ENCODE results near the gene SCARB1.
A peak's percentile ranks its signal among the peaks of the same experiment; 100 is the strongest.

Gene SCARB1

GRCh38 chr12:124779161-124780141 lies 84.2 kb downstream of the SCARB1 start:
- TF ChIP-seq ZFHX2 (tag by site-specific recombination; conservative IDR thresholded peaks at IDR 0.05) (peak; percentile 97), ZNF600 (tag by site-specific recombination; IDR thresholded peaks at IDR 0.05) (0 out of 2 replicates have a peak, but pooled peaks have one; percentile 28), EGR2 (tag by site-specific recombination; IDR thresholded peaks at IDR 0.05; ENCODE audit: low read depth) (peak; percentile 94), HIC1 (tag by site-specific recombination; IDR thresholded peaks at IDR 0.05) (no peak)
- ChIA-PET CTCF (interaction anchor here (0.7 to 1.5 kb wide), 2 partner anchors 127 to 1933 kb away, joined by 3 to 5 read pairs; no protein-coding TSS in a partner anchor), POLR2A (no interaction called here)
- H3K36me3 ChIP-seq (ENCODE audit: control insufficient read depth in 2 of 2, insufficient read depth in 1 of 2, low read length in 2 of 2), result peaks cover 0 to 7% of the 10 kb centered on the region in 2 experiments; a peak in 2 of 3 replicates
- H3K4me1 ChIP-seq (ENCODE audit: control insufficient read depth, insufficient read depth, low read length), result no peaks in the 10 kb centered on the region
- H3K9me3 ChIP-seq (ENCODE audit: control insufficient read depth, insufficient read depth, low read depth, low read length), result no peaks in the 10 kb centered on the region
- no peak overlapping the region for H3K27ac ChIP-seq (ENCODE audit: extremely low read depth, low read depth, low read length)
- H3K4me3 ChIP-seq (ENCODE audit: low read depth, low read length), result no peak overlapping the region

DNA sequence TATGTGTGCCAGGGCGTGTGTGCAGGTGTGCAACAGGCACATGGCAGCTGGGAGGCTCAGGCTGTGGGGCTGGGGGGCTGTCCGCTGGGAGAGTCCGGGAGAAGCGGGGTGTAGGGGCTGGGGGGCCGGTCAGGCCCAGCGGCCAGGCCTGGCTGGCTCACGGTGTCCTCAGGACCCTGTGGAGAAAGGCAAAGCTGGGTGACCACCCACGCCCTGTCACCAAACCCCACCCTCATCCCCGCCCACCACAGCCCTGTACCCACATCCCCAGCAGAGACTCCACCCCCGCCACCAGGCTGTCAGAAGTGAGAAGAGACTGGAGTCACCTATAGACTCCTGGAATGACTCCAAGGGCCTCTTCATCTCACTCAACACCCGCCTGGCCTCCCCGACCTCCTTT lies 85.3 kb downstream of the SCARB1 start:
- Histone ChIP-seq H3K4me3 (ENCODE audit: low read depth, low read length) (no peak overlapping the region), H3K9me3 (ENCODE audit: control insufficient read depth, insufficient read depth, low read depth, low read length) (no peaks in the 10 kb centered on the region), H3K36me3 (ENCODE audit: control insufficient read depth in 2 of 2, insufficient read depth in 1 of 2, low read length in 2 of 2) (no peaks in the 10 kb centered on the region; a peak in 1 of 3 replicates), H3K27ac (ENCODE audit: extremely low read depth, low read depth, low read length) (no peak overlapping the region), H3K4me1 (ENCODE audit: control insufficient read depth, insufficient read depth, low read length) (no peaks in the 10 kb centered on the region)
- POLR2A ChIA-PET, result no interaction called here
- CTCF ChIA-PET, result interaction anchor here (1.1 to 1.7 kb wide), 3 partner anchors 9 to 128 kb away, joined by 3 to 4 read pairs (median 3); no protein-coding TSS in a partner anchor
- TF ChIP-seq ZFHX2 (tag by site-specific recombination; conservative IDR thresholded peaks at IDR 0.05), result peak; percentile 66
- peak; percentile 74 for TF ChIP-seq KLF1 (tag by site-specific recombination; IDR thresholded peaks at IDR 0.05)
- peak; percentile 38; the same call in 1 of the 2 replicates for TF ChIP-seq SCRT2 (tag by site-specific recombination; IDR thresholded peaks at IDR 0.05)
- TF ChIP-seq ZNF121 (tag by site-specific recombination; IDR thresholded peaks at IDR 0.05), result no peak
- 0 out of 2 replicates have a peak, but pooled peaks have one; percentile 33 for TF ChIP-seq EGR2 (tag by site-specific recombination; IDR thresholded peaks at IDR 0.05; ENCODE audit: low read depth)

DNA sequence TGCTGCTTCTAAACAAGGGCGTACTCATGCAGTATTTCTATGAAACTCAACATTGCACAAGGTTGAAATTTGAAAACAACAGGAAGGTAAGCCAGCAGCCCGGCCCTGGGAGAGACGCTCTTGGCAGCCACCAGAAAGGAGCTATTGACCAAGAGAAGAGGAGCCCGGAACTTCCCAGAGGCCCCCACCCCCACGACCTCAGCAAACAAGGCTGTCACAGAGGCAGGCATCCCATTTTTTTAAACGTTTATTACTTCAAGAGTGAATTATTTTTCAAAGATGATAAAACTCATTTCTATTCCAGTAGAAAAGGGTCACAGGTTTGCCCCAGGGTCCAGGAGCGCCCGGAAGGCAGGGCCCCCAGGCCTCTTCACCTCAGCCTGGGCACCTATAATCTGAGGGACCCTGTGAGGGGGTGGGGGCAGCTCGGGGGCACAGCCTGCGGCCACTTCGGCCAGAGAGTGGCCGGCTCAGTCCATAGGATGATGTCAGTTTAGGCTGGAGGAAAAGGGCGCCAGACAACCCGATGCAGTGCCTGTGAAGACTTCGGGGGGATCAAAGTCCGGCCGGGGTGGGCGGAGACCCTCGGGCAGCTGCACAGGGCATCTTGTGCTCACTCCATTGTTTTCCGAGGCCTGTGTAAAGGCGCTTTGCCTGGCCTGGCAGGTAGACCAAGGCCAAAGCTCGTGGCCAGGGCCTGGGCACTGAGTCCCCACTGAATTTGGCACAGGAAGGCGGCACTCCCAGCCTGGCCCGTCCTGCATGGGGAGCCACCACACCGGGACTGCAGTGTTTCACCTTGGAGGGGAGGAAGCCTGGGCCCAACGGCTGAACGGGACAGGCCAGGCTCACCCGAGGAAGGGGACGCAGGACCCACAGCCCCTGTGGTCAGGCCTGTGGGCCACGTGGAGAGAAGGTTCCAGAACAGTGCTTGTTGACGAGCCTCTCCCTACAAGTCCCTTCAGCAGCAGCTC lies 86.0 kb downstream of the SCARB1 start:
- ChIA-PET POLR2A (interaction anchor here (0.6 kb wide), 1 partner anchor 1066 kb away, joined by 3 read pairs; the partner anchor contains the start of gene ATP6V0A2), CTCF (interaction anchor here (0.5 to 1.7 kb wide), 5 partner anchors 10 to 577 kb away, joined by 3 to 4 read pairs (median 3); no protein-coding TSS in a partner anchor)
- no peak overlapping the region for H3K27ac ChIP-seq (ENCODE audit: extremely low read depth, low read depth, low read length)
- no peaks in the 10 kb centered on the region for H3K4me1 ChIP-seq (ENCODE audit: control insufficient read depth, insufficient read depth, low read length)
- no peak overlapping the region for H3K4me3 ChIP-seq (ENCODE audit: low read depth, low read length)
- H3K36me3 ChIP-seq (ENCODE audit: control insufficient read depth in 2 of 2, insufficient read depth in 1 of 2, low read length in 2 of 2), result no peaks in the 10 kb centered on the region; a peak in 1 of 3 replicates
- H3K9me3 ChIP-seq (ENCODE audit: control insufficient read depth, insufficient read depth, low read depth, low read length), result no peaks in the 10 kb centered on the region
- TF ChIP-seq PBX3 (CRISPR knock-in tag; IDR thresholded peaks at IDR 0.05) (no peak), YY1 (tag by site-specific recombination; IDR thresholded peaks at IDR 0.05) (no peak), ZNF48 (tag by site-specific recombination; IDR thresholded peaks at IDR 0.05) (no peak), ZBTB8A (tag by site-specific recombination; IDR thresholded peaks at IDR 0.05) (no peak), ZNF169 (tag by site-specific recombination; IDR thresholded peaks at IDR 0.05) (no peak), GLIS1 (tag by site-specific recombination; IDR thresholded peaks at IDR 0.05) (no peak), ZIC2 (tag by site-specific recombination; IDR thresholded peaks at IDR 0.05) (no peak), HOXC10 (CRISPR knock-in tag; IDR thresholded peaks at IDR 0.05) (no peak), ZNF530 (tag by site-specific recombination; IDR thresholded peaks at IDR 0.05; ENCODE audit: low read depth) (no peak), ZNF280C (tag by site-specific recombination; IDR thresholded peaks at IDR 0.05) (no peak)
- TF ChIP-seq, protein P1, sequence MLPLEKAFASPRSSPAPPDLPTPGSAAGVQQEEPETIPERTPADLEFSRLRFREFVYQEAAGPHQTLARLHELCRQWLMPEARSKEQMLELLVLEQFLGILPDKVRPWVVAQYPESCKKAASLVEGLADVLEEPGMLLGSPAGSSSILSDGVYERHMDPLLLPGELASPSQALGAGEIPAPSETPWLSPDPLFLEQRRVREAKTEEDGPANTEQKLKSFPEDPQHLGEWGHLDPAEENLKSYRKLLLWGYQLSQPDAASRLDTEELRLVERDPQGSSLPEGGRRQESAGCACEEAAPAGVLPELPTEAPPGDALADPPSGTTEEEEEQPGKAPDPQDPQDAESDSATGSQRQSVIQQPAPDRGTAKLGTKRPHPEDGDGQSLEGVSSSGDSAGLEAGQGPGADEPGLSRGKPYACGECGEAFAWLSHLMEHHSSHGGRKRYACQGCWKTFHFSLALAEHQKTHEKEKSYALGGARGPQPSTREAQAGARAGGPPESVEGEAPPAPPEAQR (tag by site-specific recombination; IDR thresholded peaks at IDR 0.05), result no peak
- TF ChIP-seq, protein P2, sequence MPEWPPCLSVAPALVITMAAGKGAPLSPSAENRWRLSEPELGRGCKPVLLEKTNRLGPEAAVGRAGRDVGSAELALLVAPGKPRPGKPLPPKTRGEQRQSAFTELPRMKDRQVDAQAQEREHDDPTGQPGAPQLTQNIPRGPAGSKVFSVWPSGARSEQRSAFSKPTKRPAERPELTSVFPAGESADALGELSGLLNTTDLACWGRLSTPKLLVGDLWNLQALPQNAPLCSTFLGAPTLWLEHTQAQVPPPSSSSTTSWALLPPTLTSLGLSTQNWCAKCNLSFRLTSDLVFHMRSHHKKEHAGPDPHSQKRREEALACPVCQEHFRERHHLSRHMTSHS (tag by site-specific recombination; IDR thresholded peaks at IDR 0.05), result no peak
